Activated CD8-positive, alpha-beta memory T cell treated with anti-CD3 and anti-CD28 coated beads, Interleukin-2, amount 50 U/mL, for 24 hours (primary cell): Measurements from ENCODE around the gene TMTC1.

ENCODE experiments used
- DNase-seq: peaks from one replicate; pipeline ENCODE4 v3.0.0-alpha.2; 2020; ENCODE audit errors: extremely low read depth

TMTC1 gene

GRCh38 chr12:29741342-29742241, 42.1 kb downstream of the TMTC1 start:
- DNase-seq: no peak

GRCh38 chr12:29739279-29739991, 44.3 kb downstream of the TMTC1 start:
- no peak for DNase-seq

- no peak for DNase-seq
Observed at GRCh38 chr12:29738365-29738764, 45.4 kb downstream of the TMTC1 start.

- no peak for DNase-seq
Observed at GRCh38 chr12:29737644-29738043, 46.1 kb downstream of the TMTC1 start.

GRCh38 chr12:29735604-29736003, 48.1 kb downstream of the TMTC1 start:
- no peak for DNase-seq

GRCh38 chr12:29734734-29735133, 49.0 kb downstream of the TMTC1 start:
- no peak for DNase-seq

DNA sequence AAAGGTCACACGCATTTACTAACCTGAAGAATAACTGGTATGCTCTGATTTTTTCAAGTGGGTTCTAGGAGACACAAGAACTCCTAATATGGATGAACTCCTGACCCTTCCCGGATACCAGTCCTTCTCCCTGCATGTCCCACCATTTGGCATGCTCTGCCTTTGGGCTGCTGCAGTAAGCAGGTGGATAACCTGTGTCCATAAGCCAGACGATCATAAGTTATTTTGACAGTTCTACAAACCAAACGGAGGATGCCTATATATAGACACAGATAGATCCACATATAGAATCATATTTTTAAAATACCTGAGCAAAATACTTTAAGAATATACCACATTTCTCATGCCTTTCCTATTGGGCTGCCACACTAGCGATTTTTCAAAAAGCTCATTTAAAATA, 49.4 kb downstream of the TMTC1 start:
- DNase-seq: no peak

DNA sequence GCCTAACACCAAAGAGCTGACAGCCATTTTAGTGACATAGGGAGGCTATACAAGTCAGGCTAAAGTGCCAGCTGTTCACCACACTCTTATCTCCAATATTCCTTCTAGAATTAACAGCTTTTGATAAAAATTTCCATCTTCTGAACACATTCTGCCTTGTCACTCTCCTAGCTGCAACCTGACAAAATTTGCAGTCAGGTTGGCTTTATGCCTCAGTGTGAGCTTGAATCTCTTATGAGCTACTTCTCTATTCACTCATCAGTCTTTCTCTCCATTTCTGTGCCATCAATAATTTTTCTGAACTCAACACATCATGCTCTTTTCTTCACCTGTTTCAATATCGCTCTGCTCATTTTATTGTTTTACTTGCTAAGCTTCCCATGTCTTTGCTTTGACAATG, 50.2 kb downstream of the TMTC1 start:
- DNase-seq: no peak

DNA sequence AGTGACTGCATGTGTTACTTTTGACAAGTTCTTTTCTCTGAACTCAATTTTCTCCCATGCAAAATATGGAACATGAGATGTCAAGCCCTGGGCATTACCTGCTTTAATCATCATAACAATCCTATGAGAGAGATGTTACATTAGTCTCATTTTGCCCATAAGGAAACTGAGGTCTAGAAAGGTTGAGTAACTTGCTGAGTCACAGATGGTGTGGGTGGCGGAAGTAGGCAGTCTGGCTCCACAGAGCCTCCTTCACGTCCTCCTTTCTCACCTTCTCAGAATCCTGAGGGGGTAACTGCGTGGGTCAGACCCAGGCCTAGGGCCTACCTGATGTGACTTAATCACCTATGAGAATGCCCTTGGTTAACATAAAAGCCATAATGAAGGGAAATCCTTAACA, 50.7 kb downstream of the TMTC1 start:
- DNase-seq: no peak

- no peak for DNase-seq
Observed at GRCh38 chr12:29732593-29732992, 51.1 kb downstream of the TMTC1 start.

GRCh38 chr12:29732191-29732590, 51.6 kb downstream of the TMTC1 start:
- DNase-seq: no peak

- DNase-seq: no peak
Observed at GRCh38 chr12:29731591-29731990, 52.2 kb downstream of the TMTC1 start.

DNA sequence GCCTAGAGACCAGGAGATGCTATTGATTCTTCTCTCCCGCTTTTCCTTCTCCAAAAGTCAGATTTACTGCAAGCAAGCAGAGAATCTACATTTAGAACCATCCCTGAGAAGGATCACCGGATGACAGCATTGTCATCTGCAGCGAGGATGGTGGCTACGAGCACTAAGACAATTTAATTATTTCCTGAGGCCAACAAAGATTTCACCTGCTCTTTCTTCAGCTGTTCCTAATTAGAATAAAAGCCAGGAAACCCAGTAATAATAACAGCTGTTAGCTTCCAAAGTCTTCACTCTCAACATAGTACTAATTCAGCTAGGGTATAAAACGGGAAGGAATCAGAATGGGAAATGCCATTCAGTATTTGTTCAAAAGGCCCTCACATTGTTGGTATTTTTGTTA, 53.3 kb downstream of the TMTC1 start:
- no peak for DNase-seq

DNA sequence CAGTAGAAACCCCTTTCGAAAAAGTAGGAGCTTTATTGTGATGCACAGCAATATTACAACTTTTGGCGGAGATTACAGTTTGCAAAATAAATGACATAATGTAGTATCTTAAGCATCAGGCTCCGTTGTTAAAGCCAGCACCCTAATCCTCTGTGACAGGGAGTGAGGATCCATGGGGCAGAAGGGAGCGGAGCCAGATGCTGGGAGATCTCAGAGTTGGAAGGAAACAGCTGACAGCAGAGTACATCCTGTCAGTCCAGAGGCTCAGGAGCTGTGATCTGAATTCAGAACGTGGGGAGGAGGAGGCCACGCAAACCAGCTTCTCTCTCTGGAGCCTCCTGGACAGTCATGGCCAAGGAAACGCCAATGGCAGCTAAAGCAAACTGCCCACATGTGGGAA, 55.7 kb downstream of the TMTC1 start:
- DNase-seq: no peak

- DNase-seq: no peak
Observed at GRCh38 chr12:29726741-29727348, 56.9 kb downstream of the TMTC1 start.

GRCh38 chr12:29726321-29726692, 57.4 kb downstream of the TMTC1 start:
- DNase-seq: no peak

GRCh38 chr12:29725587-29726320, 58.0 kb downstream of the TMTC1 start:
- DNase-seq: no peak

- no peak for DNase-seq
Observed at GRCh38 chr12:29722164-29722563, 61.6 kb downstream of the TMTC1 start.

DNA sequence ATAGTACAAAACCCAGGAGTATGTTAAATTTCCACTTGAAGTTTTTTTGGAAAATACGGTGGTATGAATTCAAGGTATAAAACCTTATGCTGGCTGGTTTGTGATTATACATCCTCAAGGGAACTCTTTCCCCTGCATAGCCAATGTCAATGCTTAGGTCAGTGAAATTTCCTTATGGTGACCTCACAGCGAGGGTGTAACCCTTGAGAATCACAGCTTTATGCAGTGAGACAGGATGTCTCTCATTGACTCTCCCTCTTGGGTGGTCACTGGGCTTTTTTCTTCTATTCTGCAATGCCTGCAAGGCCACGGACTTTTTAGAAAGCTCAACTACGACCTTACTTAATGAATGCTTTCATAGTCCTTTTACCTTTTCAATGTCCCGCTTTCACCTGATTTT, 64.4 kb downstream of the TMTC1 start:
- DNase-seq: no peak

DNA sequence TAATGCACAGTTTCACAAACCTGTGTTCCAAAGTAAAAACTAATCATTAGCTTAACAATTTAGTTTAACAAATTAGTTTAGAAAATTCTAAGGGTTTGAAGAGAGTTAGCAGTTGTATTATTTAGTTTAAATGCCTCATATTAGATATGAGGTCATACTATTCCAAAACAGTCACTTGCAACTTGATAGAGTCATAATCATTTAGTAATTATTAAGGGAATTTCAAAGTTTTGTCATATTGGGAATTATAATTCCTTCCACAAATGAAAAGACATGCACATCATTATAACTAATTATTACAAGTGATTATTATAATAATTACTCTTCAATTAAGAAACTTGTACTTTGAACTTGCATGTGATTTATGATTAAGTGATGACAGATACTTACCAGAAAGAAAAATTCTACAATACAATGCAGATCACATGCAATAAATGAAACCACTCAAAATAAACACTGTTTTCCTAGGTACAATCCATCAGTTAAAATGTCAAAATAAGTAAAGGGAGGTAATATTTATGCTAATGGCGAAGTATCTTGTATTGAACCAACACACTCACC, 66.1 kb downstream of the TMTC1 start:
- DNase-seq: no peak

DNA sequence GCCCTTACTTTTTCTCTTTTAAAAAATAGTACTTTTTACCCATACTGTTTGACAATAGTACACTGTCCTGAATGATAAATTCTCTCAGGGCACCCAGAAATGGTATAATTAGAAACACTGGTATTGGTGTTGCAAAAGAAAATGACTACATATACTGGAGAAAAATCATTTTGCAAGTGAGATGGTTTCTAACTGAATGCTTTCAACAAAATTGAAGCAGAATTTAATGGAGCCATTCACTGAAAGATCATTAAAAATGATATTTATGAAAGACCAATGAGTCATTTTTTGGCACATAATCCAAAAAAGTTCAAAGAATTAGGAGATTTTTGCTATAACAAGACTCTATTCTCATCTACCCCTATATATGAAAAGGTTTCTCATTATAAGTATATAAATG, 68.8 kb downstream of the TMTC1 start:
- no peak for DNase-seq

DNA sequence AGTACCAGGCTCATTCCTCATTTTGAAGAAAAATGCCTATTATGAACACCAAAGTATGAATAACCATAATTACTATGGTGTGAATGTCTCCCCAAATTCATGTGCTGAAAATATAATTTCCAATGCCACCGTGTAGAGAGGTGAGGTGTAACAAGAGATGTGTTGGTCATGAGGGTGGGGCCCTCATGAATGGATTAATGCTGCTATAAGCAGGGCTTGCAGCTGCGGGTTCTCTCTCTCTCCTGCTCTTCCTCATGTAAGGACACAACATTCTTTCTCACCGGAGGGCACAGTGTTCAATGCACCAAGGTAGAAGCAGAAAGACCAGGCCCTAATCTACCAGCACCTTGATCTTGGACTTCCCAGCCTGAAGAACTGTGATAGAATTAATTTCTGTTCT, 70.0 kb downstream of the TMTC1 start:
- no peak for DNase-seq
